ENCODE data around the gene RASL10A.

RASL10A gene

GRCh38 chr22:29337631-29338284 is 22.3 kb upstream of the RASL10A start:
- DNase-seq = no peak

- DNase-seq = no peak
These were observed 21.4 kb upstream of the RASL10A start for GRCh38 chr22:29336751-29337490.

- DNase-seq = no peak
These were observed 20.2 kb upstream of the RASL10A start for GRCh38 chr22:29335656-29336055.

- no peak for DNase-seq
These were observed 19.3 kb upstream of the RASL10A start for GRCh38 chr22:29334696-29335344.

GRCh38 chr22:29334148-29334547 is 18.7 kb upstream of the RASL10A start:
- no peak for DNase-seq

GRCh38 chr22:29332886-29333496 is 17.5 kb upstream of the RASL10A start:
- no peak for DNase-seq

- DNase-seq = no peak
These were observed 16.3 kb upstream of the RASL10A start for GRCh38 chr22:29331658-29332300.

- no peak for DNase-seq
These were observed 15.7 kb upstream of the RASL10A start for GRCh38 chr22:29331213-29331612.

GRCh38 chr22:29330753-29331152 is 15.3 kb upstream of the RASL10A start:
- no peak for DNase-seq

- DNase-seq = no peak
These were observed 14.8 kb upstream of the RASL10A start for GRCh38 chr22:29330291-29330690.

GRCh38 chr22:29329581-29329980 is 14.1 kb upstream of the RASL10A start:
- DNase-seq = no peak

GRCh38 chr22:29328566-29329500 is 13.3 kb upstream of the RASL10A start:
- no peak for DNase-seq

GRCh38 chr22:29328055-29328454 is 12.6 kb upstream of the RASL10A start:
- DNase-seq = no peak

- DNase-seq = no peak
These were observed 11.7 kb upstream of the RASL10A start for GRCh38 chr22:29327089-29327764.

GRCh38 chr22:29326481-29326880 is 11.0 kb upstream of the RASL10A start:
- no peak for DNase-seq

- DNase-seq = no peak
These were observed 10.4 kb upstream of the RASL10A start for GRCh38 chr22:29325785-29326315.

- no peak for DNase-seq
These were observed 9.9 kb upstream of the RASL10A start for GRCh38 chr22:29325356-29325755.

- no peak for DNase-seq
These were observed 8.1 kb upstream of the RASL10A start for GRCh38 chr22:29323641-29324040.

GRCh38 chr22:29320546-29320945 is 5.0 kb upstream of the RASL10A start:
- DNase-seq = no peak

GRCh38 chr22:29319072-29319471 is 3.6 kb upstream of the RASL10A start:
- no peak for DNase-seq

- DNase-seq = no peak
These were observed 2.4 kb upstream of the RASL10A start for GRCh38 chr22:29317827-29318454.

Measured in stimulated activated CD4-positive, alpha-beta T cell treated with anti-CD3 and anti-CD28 coated beads, Interleukin-2, amount 100 ng/mL, for 48 hours (primary cell).